SU-DHL-6 (cell line): ENCODE measurements around the gene PAQR6.

ENCODE experiments used
- H2AFZ ChIP-seq: fragments of 200-600 bp; sonication (generic); 2 replicates; pipeline ENCODE4 v1.6.1; 2014; ENCODE audit warnings: low read depth, mild to moderate bottlenecking, moderate library complexity, mixed read lengths, antibody characterized with exemption, low read length; ENCODE audit not compliant: severe bottlenecking
- H3F3A ChIP-seq: fragments of 200-600 bp; shearing (Covaris generic); 2 replicates; pipeline ENCODE4 v1.6.0; 2016; ENCODE audit warnings: antibody characterized with exemption, mild to moderate bottlenecking; ENCODE audit not compliant: insufficient read depth
- H3K27ac ChIP-seq: fragments of 200-600 bp; sonication (generic); 2 replicates; pipeline ENCODE4 v1.5.1; 2016; ENCODE audit warnings: low read depth, mild to moderate bottlenecking, low read length, moderate library complexity, mixed read lengths
- H3K27me3 ChIP-seq: fragments of 200-600 bp; sonication (generic), shearing (Covaris generic); 2 replicates; pipeline ENCODE4 v1.6.0; 2014; ENCODE audit warnings: mild to moderate bottlenecking, low read length
- H3K36me3 ChIP-seq: fragments of 200-600 bp; sonication (generic); 2 replicates; pipeline ENCODE4 v1.6.1; 2014; ENCODE audit warnings: mild to moderate bottlenecking, low read length, mixed read lengths
- H3K4me2 ChIP-seq: fragments of 300-600, 200-600 bp; shearing (Covaris generic), sonication (generic); 2 replicates; pipeline ENCODE4 v1.6.0; 2014; ENCODE audit warnings: low read length, low read depth, mild to moderate bottlenecking; ENCODE audit not compliant: poor library complexity, severe bottlenecking
- H3K4me3 ChIP-seq: fragments of 200-600 bp; sonication (generic); 2 replicates; pipeline ENCODE4 v1.5.1; 2014; ENCODE audit warnings: antibody characterized with exemption, low read length, mild to moderate bottlenecking, mixed read lengths; ENCODE audit not compliant: insufficient read depth, poor library complexity, severe bottlenecking
- H3K79me2 ChIP-seq: fragments of 200-600 bp; sonication (generic); 2 replicates; pipeline ENCODE4 v1.6.1; 2014; ENCODE audit warnings: mild to moderate bottlenecking, low read length, moderate library complexity; ENCODE audit not compliant: insufficient read depth
- H3K9ac ChIP-seq: fragments of 200-600 bp; sonication (generic); 2 replicates; pipeline ENCODE4 v1.7.0; 2014; ENCODE audit warnings: mild to moderate bottlenecking, low read length
- H3K9me2 ChIP-seq: fragments of 200-600 bp; sonication (generic); replicated peaks from 2 replicates; pipeline ENCODE4 v1.6.1; 2014; ENCODE audit warnings: low read length; ENCODE audit not compliant: insufficient read depth
- H3K9me3 ChIP-seq: fragments of 200-600 bp; sonication (generic); 2 replicates; pipeline ENCODE4 v1.6.1; 2014; ENCODE audit warnings: low read length, mixed read lengths; ENCODE audit not compliant: insufficient read depth
- H4K20me1 ChIP-seq: fragments of 200-600 bp; sonication (generic); 2 replicates; pipeline ENCODE4 v1.6.1; 2014; ENCODE audit warnings: low read depth, mild to moderate bottlenecking, antibody characterized with exemption, low read length, moderate library complexity, mixed read lengths
- EZH2phosphoT487 ChIP-seq: fragments of 200-600 bp; sonication (generic), shearing (Covaris generic); conservative IDR thresholded peaks from 2 replicates; pipeline ENCODE4 v1.6.1; 2018; ENCODE audit warnings: mild to moderate bottlenecking, antibody characterized with exemption, low read length, moderate library complexity, mixed read lengths
- TF ChIP-seq, protein P1 (sequence below): fragments of 200-600 bp; sonication (generic); IDR thresholded peaks from one replicate; pipeline ENCODE4 v1.5.1; 2017; ENCODE audit warnings: antibody characterized with exemption, mild to moderate bottlenecking, low read length, moderate library complexity; ENCODE audit not compliant: insufficient read depth, poor library complexity, severe bottlenecking

The PAQR6 gene

DNA sequence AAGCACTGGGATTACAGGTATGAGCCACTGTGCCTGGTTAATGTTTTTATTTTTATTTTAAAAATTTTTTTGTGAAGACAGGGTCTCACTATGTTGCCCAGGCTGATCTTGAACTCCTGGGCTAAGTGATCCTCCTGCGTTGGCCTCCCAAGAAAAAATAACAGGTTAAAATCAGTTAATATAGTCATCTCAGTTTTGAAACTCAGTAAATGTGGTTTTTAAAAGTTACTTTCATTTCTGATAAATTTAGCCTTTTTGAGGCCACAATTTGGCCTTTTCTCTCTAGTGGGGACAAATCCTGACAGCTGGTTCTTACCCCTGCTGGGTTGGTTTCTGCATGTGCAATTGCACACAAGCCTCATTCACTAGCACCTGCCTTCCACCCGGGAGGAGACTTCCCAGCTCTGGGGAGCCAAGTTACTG, 21.7 kb downstream of the PAQR6 start:
- H3K79me2 ChIP-seq = no peaks in the 10 kb centered on the region
- TF ChIP-seq, protein P1, sequence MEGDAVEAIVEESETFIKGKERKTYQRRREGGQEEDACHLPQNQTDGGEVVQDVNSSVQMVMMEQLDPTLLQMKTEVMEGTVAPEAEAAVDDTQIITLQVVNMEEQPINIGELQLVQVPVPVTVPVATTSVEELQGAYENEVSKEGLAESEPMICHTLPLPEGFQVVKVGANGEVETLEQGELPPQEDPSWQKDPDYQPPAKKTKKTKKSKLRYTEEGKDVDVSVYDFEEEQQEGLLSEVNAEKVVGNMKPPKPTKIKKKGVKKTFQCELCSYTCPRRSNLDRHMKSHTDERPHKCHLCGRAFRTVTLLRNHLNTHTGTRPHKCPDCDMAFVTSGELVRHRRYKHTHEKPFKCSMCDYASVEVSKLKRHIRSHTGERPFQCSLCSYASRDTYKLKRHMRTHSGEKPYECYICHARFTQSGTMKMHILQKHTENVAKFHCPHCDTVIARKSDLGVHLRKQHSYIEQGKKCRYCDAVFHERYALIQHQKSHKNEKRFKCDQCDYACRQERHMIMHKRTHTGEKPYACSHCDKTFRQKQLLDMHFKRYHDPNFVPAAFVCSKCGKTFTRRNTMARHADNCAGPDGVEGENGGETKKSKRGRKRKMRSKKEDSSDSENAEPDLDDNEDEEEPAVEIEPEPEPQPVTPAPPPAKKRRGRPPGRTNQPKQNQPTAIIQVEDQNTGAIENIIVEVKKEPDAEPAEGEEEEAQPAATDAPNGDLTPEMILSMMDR = no peak
- TF ChIP-seq EZH2phosphoT487 = no peak

DNA sequence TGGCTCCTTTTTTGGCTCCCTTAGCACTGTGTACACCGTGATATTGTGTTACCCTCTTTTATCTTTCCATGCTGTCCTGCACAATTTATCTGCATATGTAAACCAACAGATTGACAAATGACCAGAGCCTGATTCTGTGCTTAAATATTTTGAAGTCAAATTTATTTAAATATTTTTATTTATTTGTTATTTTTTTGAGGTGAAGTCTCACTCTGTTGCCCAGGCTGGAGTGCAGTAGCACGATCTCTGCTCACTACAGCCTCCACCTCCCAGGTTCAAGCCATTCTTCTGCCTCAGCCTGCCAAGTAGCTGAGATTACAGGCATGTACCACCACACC, 22.2 kb downstream of the PAQR6 start:
- Histone ChIP-seq H3K4me2 (peak overlapping the region; percentile 33), H4K20me1 (no peaks in the 10 kb centered on the region), H3K9me3 (no peaks in the 10 kb centered on the region), H3K27ac (peak overlapping the region; percentile 44), H2AFZ (no peak overlapping the region), H3K9me2 (no peaks in the 10 kb centered on the region), H3K4me3 (no peak overlapping the region), H3F3A (peaks cover 4% of the 10 kb centered on the region; the same call in 1 of the 2 replicates), H3K36me3 (0 out of 2 replicates have a peak, but pooled peaks cover 2% of the 10 kb centered on the region), H3K9ac (no peak overlapping the region), H3K27me3 (no peaks in the 10 kb centered on the region), H3K79me2 (no peaks in the 10 kb centered on the region)
- TF ChIP-seq, protein P1 = no peak
- TF ChIP-seq EZH2phosphoT487 = no peak

More for the DNA sequence above, 21.7 kb downstream of the PAQR6 start:
- Histone ChIP-seq H3K27ac (peak overlapping the region; percentile 44; the same call in 1 of the 2 replicates), H2AFZ (no peak overlapping the region), H3K9ac (no peak overlapping the region), H3K4me3 (no peak overlapping the region), H3K36me3 (0 out of 2 replicates have a peak, but pooled peaks cover 2% of the 10 kb centered on the region), H3K27me3 (no peaks in the 10 kb centered on the region), H4K20me1 (no peaks in the 10 kb centered on the region), H3K4me2 (peak overlapping the region; percentile 33), H3K9me3 (no peaks in the 10 kb centered on the region), H3F3A (peaks cover 4% of the 10 kb centered on the region; the same call in 1 of the 2 replicates), H3K9me2 (no peaks in the 10 kb centered on the region)

DNA sequence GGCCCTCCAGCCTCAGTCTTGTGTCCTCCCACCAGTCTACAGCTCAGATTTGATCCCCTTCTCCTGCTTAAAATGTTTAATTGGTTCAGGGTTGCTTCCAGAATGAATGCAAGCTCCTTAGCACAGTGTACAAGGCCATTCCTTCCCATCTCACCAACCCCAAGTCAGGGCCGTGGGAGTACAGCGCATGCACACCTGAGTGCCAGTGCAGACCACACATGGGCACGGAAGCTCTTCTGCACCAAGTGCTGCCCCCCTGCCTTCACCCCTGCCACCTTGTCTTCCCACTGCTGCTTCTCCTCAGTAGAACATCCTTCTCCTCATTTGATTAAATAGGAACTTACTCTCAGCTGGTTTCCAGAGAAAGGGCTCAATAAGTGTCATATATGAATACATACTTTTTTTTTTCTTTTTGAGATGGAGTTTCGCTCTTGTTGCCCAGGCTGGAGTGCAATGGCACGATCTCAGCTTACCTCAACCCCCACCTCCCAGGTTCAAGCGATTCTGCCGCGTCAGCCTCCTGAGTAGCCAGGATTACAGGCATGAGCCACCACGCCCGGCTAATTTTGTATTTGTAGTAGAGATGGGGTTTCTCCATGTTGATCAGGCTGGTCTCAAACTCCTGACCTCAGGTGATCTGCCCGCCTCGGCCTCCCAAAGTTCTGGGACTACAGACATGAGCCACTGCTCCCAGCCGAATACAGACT, 25.7 kb downstream of the PAQR6 start:
- no peaks in the 10 kb centered on the region for H3K9me3 ChIP-seq
- no peak overlapping the region for H3K4me3 ChIP-seq
- no peaks in the 10 kb centered on the region for H3K9me2 ChIP-seq
- no peak overlapping the region for H2AFZ ChIP-seq
- H3K27me3 ChIP-seq = no peaks in the 10 kb centered on the region
- TF ChIP-seq, protein P1 = no peak
- no peak for TF ChIP-seq EZH2phosphoT487
- peaks cover 17% of the 10 kb centered on the region for H3K79me2 ChIP-seq
- no peak overlapping the region for H3K4me2 ChIP-seq
- no peaks in the 10 kb centered on the region for H4K20me1 ChIP-seq
- 0 out of 2 replicates have a peak, but pooled peaks cover 2% of the 10 kb centered on the region for H3K36me3 ChIP-seq
- H3K27ac ChIP-seq = no peak overlapping the region
- no peak overlapping the region for H3K9ac ChIP-seq
- H3F3A ChIP-seq = peaks cover 4% of the 10 kb centered on the region; the same call in 1 of the 2 replicates
